HepG2 (cell line): ENCODE results near the gene DMPK. TPM values are rescaled to one million over a fixed set of nuclear protein-coding genes. Genes with fewer than 3 reads are reported as not detected.

Experiments
- ATAC-seq: fragments of 200-7000 bp; cut with Tn5 transposase; 3 replicates; pipeline ENCODE4 v1.9.1; 2020; ENCODE audit warnings: mild to moderate bottlenecking, moderate library complexity
- BruUV-seq: library from RNA; stranded (reverse); fragments of 400-500 nt; replicated peaks from 2 replicates; lab custom pipeline; 2021; lab: Mats Ljungman, UMichigan
- CTCF ChIA-PET: fragments of 300-600 bp; formaldehyde crosslinking; extraction: SDS; loops from one replicate; lab custom pipeline; 2021; ENCODE audit warnings: low total read pairs, inconsistent platforms, low intra/inter-chr PET ratio; lab: Yijun Ruan, JAX
- POLR2A ChIA-PET: fragments of 350-600 bp; sonication (Branson Sonifier 250); formaldehyde crosslinking; loops from one replicate; lab custom pipeline; 2020; ENCODE audit warnings: antibody characterized with exemption, inconsistent platforms; lab: Yijun Ruan, JAX
- DNase-seq: peaks from one replicate; pipeline ENCODE4 v3.0.0-alpha.2; 2015; ENCODE audit warnings: low spot score
- FAIRE-seq: peaks from 3 replicates; lab custom pipeline; 2011; peaks lifted over from hg19 to GRCh38; lab: Jason Lieb, UNC
- H2AFZ ChIP-seq: one replicate; pipeline ENCODE4 v1.6.1; 2011; ENCODE audit warnings: low read length, inconsistent platforms
- H3K27ac ChIP-seq: fragments of 300-600 bp; 3 replicates; pipeline ENCODE4 v1.8.0; 2011; ENCODE audit warnings: mixed run types, mild to moderate bottlenecking, mixed read lengths, low read length, inconsistent platforms; ENCODE audit not compliant: insufficient read depth; ENCODE audit errors: extremely low read length
- H3K27me3 ChIP-seq, 2 experiments: fragments of 200-600 bp in 1 of 2; 2 replicates in 1 of 2; 3 replicates in 1 of 2; pipeline versions ENCODE4 v1.6.0 to v1.8.0; 2011; ENCODE audit warnings: low read length in 2 of 2, mild to moderate bottlenecking in 2 of 2, moderate library complexity in 2 of 2, inconsistent platforms in 1 of 2; ENCODE audit not compliant: insufficient read depth in 2 of 2, control insufficient read depth in 1 of 2
- H3K36me3 ChIP-seq, 2 experiments: fragments of 200-600 bp in 1 of 2; replicated peaks in 1 of 2; 2 replicates in 1 of 2; 3 replicates in 1 of 2; pipeline versions ENCODE4 v1.5.1 to v1.8.0; 2011; ENCODE audit warnings: low read length in 2 of 2, inconsistent platforms in 1 of 2; ENCODE audit not compliant: insufficient read depth in 2 of 2, control insufficient read depth in 1 of 2
- H3K4me1 ChIP-seq: 2 replicates; pipeline ENCODE4 v1.5.1; 2012; ENCODE audit warnings: low read length, inconsistent platforms; ENCODE audit not compliant: insufficient read depth
- H3K4me2 ChIP-seq: 2 replicates; pipeline ENCODE4 v1.6.0; 2011; ENCODE audit warnings: low read depth, low read length, inconsistent platforms
- H3K4me3 ChIP-seq, 3 experiments: fragments of 200-600 bp in 1 of 3; sonication (generic), shearing (Covaris generic) in 1 of 3; replicated peaks in 1 of 3; 2 replicates each; pipeline ENCODE4 v1.5.1; 2011 to 2016; ENCODE audit warnings: low read length in 3 of 3, inconsistent platforms in 2 of 3, low read depth in 2 of 3, mild to moderate bottlenecking in 2 of 3, control low read depth in 1 of 3, mixed read lengths in 1 of 3; ENCODE audit not compliant: insufficient read depth in 1 of 3
- H3K79me2 ChIP-seq: one replicate; pipeline ENCODE4 v1.6.1; 2011; ENCODE audit warnings: low read length, inconsistent platforms; ENCODE audit not compliant: insufficient read depth
- H3K9ac ChIP-seq: 2 replicates; pipeline ENCODE4 v1.6.0; 2011; ENCODE audit warnings: mild to moderate bottlenecking, low read depth, low read length, inconsistent platforms; ENCODE audit not compliant: insufficient read depth
- H3K9me3 ChIP-seq: 2 replicates; pipeline ENCODE4 v1.5.1; 2012; ENCODE audit warnings: mild to moderate bottlenecking, low read length
- H4K20me1 ChIP-seq: 2 replicates; pipeline ENCODE4 v1.6.0; 2011; ENCODE audit warnings: inconsistent platforms, mild to moderate bottlenecking, low read length, moderate library complexity; ENCODE audit not compliant: insufficient read depth
- ARHGAP35 ChIP-seq: sonication (generic); formaldehyde crosslinking; IDR thresholded peaks from 2 replicates; pipeline ENCODE4 v1.9.0; 2022; ENCODE audit warnings: mild to moderate bottlenecking, inconsistent platforms, moderate library complexity, missing genetic modification reagents, borderline replicate concordance
- BRCA1 ChIP-seq: sonication (generic); formaldehyde crosslinking; IDR thresholded peaks from 2 replicates; pipeline ENCODE4 v1.4.0; 2020; ENCODE audit warnings: missing genetic modification reagents
- CAMTA2 ChIP-seq: sonication (generic); formaldehyde crosslinking; IDR thresholded peaks from 2 replicates; pipeline ENCODE4 v1.4.0; 2020; ENCODE audit warnings: mild to moderate bottlenecking, missing genetic modification reagents, borderline replicate concordance
- MEIS1 ChIP-seq: sonication (generic); formaldehyde crosslinking; IDR thresholded peaks from 2 replicates; pipeline ENCODE4 v1.9.0; 2021; ENCODE audit warnings: mild to moderate bottlenecking, missing genetic modification reagents, moderate library complexity, borderline replicate concordance
- MZF1 ChIP-seq: sonication (generic); formaldehyde crosslinking; IDR thresholded peaks from 2 replicates; pipeline ENCODE4 v1.8.1; 2023; ENCODE audit warnings: mild to moderate bottlenecking, missing genetic modification reagents, borderline replicate concordance
- RXRA ChIP-seq: sonication (generic); formaldehyde crosslinking; IDR thresholded peaks from 2 replicates; pipeline ENCODE4 v1.5.1; 2020; ENCODE audit warnings: missing genetic modification reagents
- ZC3H13 ChIP-seq: sonication (generic); formaldehyde crosslinking; IDR thresholded peaks from 2 replicates; pipeline ENCODE4 v1.8.1; 2023; ENCODE audit warnings: mild to moderate bottlenecking, missing genetic modification reagents, moderate library complexity
- ZFP62 ChIP-seq: sonication (generic); formaldehyde crosslinking; IDR thresholded peaks from 2 replicates; pipeline ENCODE4 v1.4.0; 2020; ENCODE audit warnings: missing genetic modification reagents
- ZFP91 ChIP-seq: sonication (generic); formaldehyde crosslinking; IDR thresholded peaks from 2 replicates; pipeline ENCODE4 v1.9.0; 2022; ENCODE audit warnings: missing genetic modification reagents, mild to moderate bottlenecking, borderline replicate concordance
- ZNF343 ChIP-seq: sonication (generic); formaldehyde crosslinking; IDR thresholded peaks from 2 replicates; pipeline ENCODE4 v1.4.0; 2020; ENCODE audit warnings: mild to moderate bottlenecking, missing genetic modification reagents
- WGBS: methylation state at CpG from one replicate; pipeline ENCODE4 v1.1.6; 2017; ENCODE audit warnings: low lambda C conversion rate; 5-methylcytosine and 5-hydroxymethylcytosine counted together
- in situ Hi-C: cut with HindIII; loops from 2 replicates; pipeline ENCODE4 v1.10.0; 2017; ENCODE audit warnings: low pct_unique_long_range_greater_than_20kb; ENCODE audit not compliant: extremely low pct_ligation_motif_present
- intact Hi-C: fragments of 100-400 bp; cut with micrococcal nuclease; formaldehyde crosslinking; loops from one replicate; pipeline ENCODE4 v1.10.0; 2022; ENCODE audit not compliant: unreplicated experiment
- polyA plus RNA-seq, 8 experiments: library from polyadenylated mRNA; depleted of rRNA in 3 of 8; stranded (reverse) in 7 of 8; unstranded in 1 of 8; fragments of >200 nt; fragmentation: Illumina TruSeq in 4 of 8; extraction: Trizol in 4 of 8; gene quantifications; 2 replicates each; pipeline versions ENCODE4 v1.2.1 to v1.2.3, GENCODE V29; 2011 to 2016; ENCODE audit warnings: low read depth in 4 of 8, missing spikeins in 1 of 8, mixed read lengths in 1 of 8; ENCODE audit not compliant: insufficient read depth in 1 of 8
- total RNA-seq, 5 experiments: library from RNA; depleted of rRNA; stranded (reverse); fragments of >200 nt; fragmentation: Illumina TruSeq; extraction: Trizol; gene quantifications; 2 replicates each; pipeline ENCODE4 v1.2.3, GENCODE V29; 2016; ENCODE audit warnings: low read depth in 1 of 5
- TF ChIP-seq, protein P1 (sequence below): IDR thresholded peaks from 2 replicates; pipeline ENCODE4 v1.6.1; 2018; ENCODE audit warnings: missing genetic modification reagents, mild to moderate bottlenecking, missing compliant biosample characterization
- TF ChIP-seq, protein P2 (sequence below): sonication (generic); formaldehyde crosslinking; IDR thresholded peaks from 2 replicates; pipeline ENCODE4 v1.8.1; 2023; ENCODE audit warnings: mild to moderate bottlenecking, missing genetic modification reagents, borderline replicate concordance
- TF ChIP-seq, protein P3 (sequence below): sonication (generic); formaldehyde crosslinking; IDR thresholded peaks from 2 replicates; pipeline ENCODE4 v1.5.0; 2020; ENCODE audit warnings: mild to moderate bottlenecking, missing genetic modification reagents
- TF ChIP-seq, protein P4 (sequence below): IDR thresholded peaks from 2 replicates; pipeline ENCODE4 v1.4.0; 2020; ENCODE audit warnings: mild to moderate bottlenecking, missing genetic modification reagents

DMPK gene
- total and polyA plus RNA-seq, 2 of the 13 experiments (the other 11 are each of a cell fraction or from before 2014, with no cell fraction given): 5.3 to 8.8 TPM

- TF ChIP-seq MZF1: no peak
Measured at GRCh38 chr19:45746866-45747265, 35.4 kb downstream of the DMPK start (continued).

DNA sequence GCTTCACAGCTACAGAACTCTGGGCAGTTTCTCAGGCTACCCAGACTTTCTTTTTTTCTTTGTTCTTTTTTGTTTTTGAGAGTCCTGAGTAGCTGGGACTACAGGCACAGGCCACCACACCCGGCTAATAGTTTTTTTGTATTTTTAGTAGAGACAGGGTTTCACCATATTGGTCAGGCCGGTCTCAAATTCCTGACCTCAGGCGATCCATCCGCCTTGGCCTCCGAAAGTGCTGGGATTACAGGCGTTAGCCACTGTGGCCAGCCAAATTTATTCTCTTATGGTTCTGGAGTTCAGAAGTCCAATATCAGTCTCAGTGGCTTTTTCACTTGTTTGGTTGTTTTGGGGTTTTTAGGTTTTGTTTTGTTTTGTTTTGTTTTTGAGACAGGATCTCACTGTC is 36.7 kb downstream of the DMPK start:
- WGBS: 18% methylated on average over 6 of the region's 6 CpGs
- ChIA-PET CTCF (no interaction called here), POLR2A (interaction anchor here (1.0 to 1.1 kb wide), 2 partner anchors 15 to 25 kb away, joined by 4 read pairs; partner anchors contain the start of gene FBXO46)
- no TSS peak for BruUV-seq
- no peaks in the 10 kb centered on the region for H3K79me2 ChIP-seq
- no peaks in the 10 kb centered on the region for H3K36me3 ChIP-seq
- ATAC-seq (no peak), FAIRE-seq (no peak), DNase-seq (no peak)
- peaks cover 0 to 32% of the 10 kb centered on the region in 2 experiments; a peak in 2 of 5 replicates for H3K27me3 ChIP-seq
- in situ Hi-C loops: no loop called here
- H4K20me1 ChIP-seq: no peaks in the 10 kb centered on the region
- no peak overlapping the region for H3K4me3 ChIP-seq
- peaks cover 30% of the 10 kb centered on the region for H3K4me1 ChIP-seq
- H2AFZ ChIP-seq: no peak overlapping the region
- H3K27ac ChIP-seq: no peak overlapping the region
- no peak overlapping the region for H3K4me2 ChIP-seq
- intact Hi-C loops: no loop called here
- H3K9me3 ChIP-seq: no peaks in the 10 kb centered on the region
- no peak overlapping the region for H3K9ac ChIP-seq
- TF ChIP-seq ZNF343 (no peak), ZFP62 (no peak), RXRA (CRISPR knock-in tag) (no peak), ZFP91 (CRISPR knock-in tag) (no peak), CAMTA2 (CRISPR knock-in tag) (no peak), MEIS1 (CRISPR knock-in tag) (no peak), ZC3H13 (no peak), ARHGAP35 (no peak), BRCA1 (CRISPR knock-in tag) (no peak)
- TF ChIP-seq, protein P1, sequence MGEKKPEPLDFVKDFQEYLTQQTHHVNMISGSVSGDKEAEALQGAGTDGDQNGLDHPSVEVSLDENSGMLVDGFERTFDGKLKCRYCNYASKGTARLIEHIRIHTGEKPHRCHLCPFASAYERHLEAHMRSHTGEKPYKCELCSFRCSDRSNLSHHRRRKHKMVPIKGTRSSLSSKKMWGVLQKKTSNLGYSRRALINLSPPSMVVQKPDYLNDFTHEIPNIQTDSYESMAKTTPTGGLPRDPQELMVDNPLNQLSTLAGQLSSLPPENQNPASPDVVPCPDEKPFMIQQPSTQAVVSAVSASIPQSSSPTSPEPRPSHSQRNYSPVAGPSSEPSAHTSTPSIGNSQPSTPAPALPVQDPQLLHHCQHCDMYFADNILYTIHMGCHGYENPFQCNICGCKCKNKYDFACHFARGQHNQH (CRISPR knock-in tag): no peak
- TF ChIP-seq, protein P2, sequence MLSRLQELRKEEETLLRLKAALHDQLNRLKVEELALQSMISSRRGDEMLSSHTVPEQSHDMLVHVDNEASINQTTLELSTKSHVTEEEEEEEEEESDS (CRISPR knock-in tag): no peak
- TF ChIP-seq, protein P3, sequence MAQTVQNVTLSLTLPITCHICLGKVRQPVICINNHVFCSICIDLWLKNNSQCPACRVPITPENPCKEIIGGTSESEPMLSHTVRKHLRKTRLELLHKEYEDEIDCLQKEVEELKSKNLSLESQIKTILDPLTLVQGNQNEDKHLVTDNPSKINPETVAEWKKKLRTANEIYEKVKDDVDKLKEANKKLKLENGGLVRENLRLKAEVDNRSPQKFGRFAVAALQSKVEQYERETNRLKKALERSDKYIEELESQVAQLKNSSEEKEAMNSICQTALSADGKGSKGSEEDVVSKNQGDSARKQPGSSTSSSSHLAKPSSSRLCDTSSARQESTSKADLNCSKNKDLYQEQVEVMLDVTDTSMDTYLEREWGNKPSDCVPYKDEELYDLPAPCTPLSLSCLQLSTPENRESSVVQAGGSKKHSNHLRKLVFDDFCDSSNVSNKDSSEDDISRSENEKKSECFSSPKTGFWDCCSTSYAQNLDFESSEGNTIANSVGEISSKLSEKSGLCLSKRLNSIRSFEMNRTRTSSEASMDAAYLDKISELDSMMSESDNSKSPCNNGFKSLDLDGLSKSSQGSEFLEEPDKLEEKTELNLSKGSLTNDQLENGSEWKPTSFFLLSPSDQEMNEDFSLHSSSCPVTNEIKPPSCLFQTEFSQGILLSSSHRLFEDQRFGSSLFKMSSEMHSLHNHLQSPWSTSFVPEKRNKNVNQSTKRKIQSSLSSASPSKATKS (CRISPR knock-in tag): no peak
- TF ChIP-seq, protein P4, sequence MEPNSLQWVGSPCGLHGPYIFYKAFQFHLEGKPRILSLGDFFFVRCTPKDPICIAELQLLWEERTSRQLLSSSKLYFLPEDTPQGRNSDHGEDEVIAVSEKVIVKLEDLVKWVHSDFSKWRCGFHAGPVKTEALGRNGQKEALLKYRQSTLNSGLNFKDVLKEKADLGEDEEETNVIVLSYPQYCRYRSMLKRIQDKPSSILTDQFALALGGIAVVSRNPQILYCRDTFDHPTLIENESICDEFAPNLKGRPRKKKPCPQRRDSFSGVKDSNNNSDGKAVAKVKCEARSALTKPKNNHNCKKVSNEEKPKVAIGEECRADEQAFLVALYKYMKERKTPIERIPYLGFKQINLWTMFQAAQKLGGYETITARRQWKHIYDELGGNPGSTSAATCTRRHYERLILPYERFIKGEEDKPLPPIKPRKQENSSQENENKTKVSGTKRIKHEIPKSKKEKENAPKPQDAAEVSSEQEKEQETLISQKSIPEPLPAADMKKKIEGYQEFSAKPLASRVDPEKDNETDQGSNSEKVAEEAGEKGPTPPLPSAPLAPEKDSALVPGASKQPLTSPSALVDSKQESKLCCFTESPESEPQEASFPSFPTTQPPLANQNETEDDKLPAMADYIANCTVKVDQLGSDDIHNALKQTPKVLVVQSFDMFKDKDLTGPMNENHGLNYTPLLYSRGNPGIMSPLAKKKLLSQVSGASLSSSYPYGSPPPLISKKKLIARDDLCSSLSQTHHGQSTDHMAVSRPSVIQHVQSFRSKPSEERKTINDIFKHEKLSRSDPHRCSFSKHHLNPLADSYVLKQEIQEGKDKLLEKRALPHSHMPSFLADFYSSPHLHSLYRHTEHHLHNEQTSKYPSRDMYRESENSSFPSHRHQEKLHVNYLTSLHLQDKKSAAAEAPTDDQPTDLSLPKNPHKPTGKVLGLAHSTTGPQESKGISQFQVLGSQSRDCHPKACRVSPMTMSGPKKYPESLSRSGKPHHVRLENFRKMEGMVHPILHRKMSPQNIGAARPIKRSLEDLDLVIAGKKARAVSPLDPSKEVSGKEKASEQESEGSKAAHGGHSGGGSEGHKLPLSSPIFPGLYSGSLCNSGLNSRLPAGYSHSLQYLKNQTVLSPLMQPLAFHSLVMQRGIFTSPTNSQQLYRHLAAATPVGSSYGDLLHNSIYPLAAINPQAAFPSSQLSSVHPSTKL (CRISPR knock-in tag): no peak
